Measurements from ENCODE around the gene HIGD1A. TPM values are rescaled to one million over a fixed set of nuclear protein-coding genes. Genes with fewer than 3 reads are reported as not detected.

Gene HIGD1A
- total RNA-seq, 2 experiments from 2014 or later = 60.4 to 75.8 TPM

DNA sequence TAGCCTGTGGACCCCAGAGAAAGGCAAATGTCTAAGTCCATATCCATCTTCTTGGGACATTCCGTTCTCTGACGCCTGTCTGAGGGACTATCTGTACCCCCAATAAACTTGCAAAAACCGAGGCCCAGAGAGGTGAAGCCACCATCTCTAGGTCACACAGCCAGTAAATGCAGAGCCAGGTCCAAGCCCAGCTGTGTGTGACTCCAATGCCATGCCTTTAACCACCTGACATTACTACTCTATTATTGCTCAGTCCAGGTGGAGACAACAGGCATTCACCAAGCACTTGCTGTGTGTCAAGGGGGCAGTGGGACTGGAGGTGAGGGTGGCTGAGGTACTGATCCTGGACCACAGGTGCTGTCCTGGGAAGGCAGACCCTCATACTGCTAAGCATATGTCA is 46.0 kb upstream of the HIGD1A start:
- Histone ChIP-seq H3K36me3 (ENCODE audit: insufficient read depth, low read length) (no peaks in the 10 kb centered on the region), H3K79me2 (ENCODE audit: insufficient read depth, low read depth, low read length) (no peaks in the 10 kb centered on the region), H3K4me2 (ENCODE audit: low read length) (no peak overlapping the region), H3K27ac (ENCODE audit: low read depth, low read length, poor library complexity, severe bottlenecking) (no peak overlapping the region), H3K9me2 (ENCODE audit: insufficient read depth, low read length) (no peaks in the 10 kb centered on the region), H4K20me1 (ENCODE audit: insufficient read depth, low read length) (no peaks in the 10 kb centered on the region), H3K4me3 (ENCODE audit: low read depth, low read length, poor library complexity, severe bottlenecking) (no peak overlapping the region), H3K9me3 (ENCODE audit: low read length) (no peaks in the 10 kb centered on the region), H2AFZ (ENCODE audit: low read length) (no peak overlapping the region), H3K4me1 (ENCODE audit: insufficient read depth, low read length, poor library complexity, severe bottlenecking) (peaks cover 13% of the 10 kb centered on the region)
- CTCF ChIA-PET (ENCODE audit: unreplicated experiment) = no interaction called here
- no peak for TF ChIP-seq EZH2phosphoT487 (IDR thresholded peaks at IDR 0.05; ENCODE audit: borderline replicate concordance, low read depth, low read length)
- TF ChIP-seq, protein P1, sequence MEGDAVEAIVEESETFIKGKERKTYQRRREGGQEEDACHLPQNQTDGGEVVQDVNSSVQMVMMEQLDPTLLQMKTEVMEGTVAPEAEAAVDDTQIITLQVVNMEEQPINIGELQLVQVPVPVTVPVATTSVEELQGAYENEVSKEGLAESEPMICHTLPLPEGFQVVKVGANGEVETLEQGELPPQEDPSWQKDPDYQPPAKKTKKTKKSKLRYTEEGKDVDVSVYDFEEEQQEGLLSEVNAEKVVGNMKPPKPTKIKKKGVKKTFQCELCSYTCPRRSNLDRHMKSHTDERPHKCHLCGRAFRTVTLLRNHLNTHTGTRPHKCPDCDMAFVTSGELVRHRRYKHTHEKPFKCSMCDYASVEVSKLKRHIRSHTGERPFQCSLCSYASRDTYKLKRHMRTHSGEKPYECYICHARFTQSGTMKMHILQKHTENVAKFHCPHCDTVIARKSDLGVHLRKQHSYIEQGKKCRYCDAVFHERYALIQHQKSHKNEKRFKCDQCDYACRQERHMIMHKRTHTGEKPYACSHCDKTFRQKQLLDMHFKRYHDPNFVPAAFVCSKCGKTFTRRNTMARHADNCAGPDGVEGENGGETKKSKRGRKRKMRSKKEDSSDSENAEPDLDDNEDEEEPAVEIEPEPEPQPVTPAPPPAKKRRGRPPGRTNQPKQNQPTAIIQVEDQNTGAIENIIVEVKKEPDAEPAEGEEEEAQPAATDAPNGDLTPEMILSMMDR (conservative IDR thresholded peaks at IDR 0.05; ENCODE audit: low read length) = no peak
- BruUV-seq (replicated peaks) = no TSS peak
- intact Hi-C loops (cut with micrococcal nuclease; ENCODE audit: unreplicated experiment) = no loop called here
- no peak for DNase-seq (ENCODE audit: low spot score)
- POLR2A ChIA-PET = interaction anchor here (0.7 kb wide), 1 partner anchor 1879 kb away, joined by 3 read pairs; the partner anchor contains the start of gene ZNF501

DNA sequence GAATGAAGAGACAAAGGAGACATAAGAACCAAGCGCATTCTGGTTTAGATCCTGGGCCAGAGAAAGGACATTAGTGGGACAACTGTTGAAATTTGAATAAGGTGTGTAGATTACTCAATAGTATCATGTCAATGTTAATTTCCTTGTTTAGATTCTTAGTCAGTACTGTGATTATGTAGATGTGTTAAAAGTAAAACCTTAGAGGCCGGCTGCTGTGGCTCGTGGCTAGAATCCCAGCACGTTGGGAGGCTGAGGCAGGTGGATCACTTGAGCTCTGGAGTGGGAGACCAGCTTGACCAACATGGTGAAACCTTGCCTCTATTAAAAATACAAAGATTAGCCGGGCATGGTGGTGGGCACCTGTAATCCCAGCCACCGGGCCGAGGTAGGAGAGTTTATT is 44.7 kb upstream of the HIGD1A start:
- DNase-seq (ENCODE audit: low spot score) = no peak
- intact Hi-C loops (cut with micrococcal nuclease; ENCODE audit: unreplicated experiment) = no loop called here
- H3K9me3 ChIP-seq (ENCODE audit: low read length) = no peaks in the 10 kb centered on the region
- H2AFZ ChIP-seq (ENCODE audit: low read length) = no peak overlapping the region
- H3K4me2 ChIP-seq (ENCODE audit: low read length) = no peak overlapping the region
- H3K27ac ChIP-seq (ENCODE audit: low read depth, low read length, poor library complexity, severe bottlenecking) = no peak overlapping the region
- ChIA-PET CTCF (ENCODE audit: unreplicated experiment) (no interaction called here), POLR2A (no interaction called here)
- no peaks in the 10 kb centered on the region for H3K9me2 ChIP-seq (ENCODE audit: insufficient read depth, low read length)
- TF ChIP-seq EZH2phosphoT487 (IDR thresholded peaks at IDR 0.05; ENCODE audit: borderline replicate concordance, low read depth, low read length) = no peak
- TF ChIP-seq, protein P1 (conservative IDR thresholded peaks at IDR 0.05; ENCODE audit: low read length) = no peak
- no peaks in the 10 kb centered on the region for H3K36me3 ChIP-seq (ENCODE audit: insufficient read depth, low read length)
- H3K4me3 ChIP-seq (ENCODE audit: low read depth, low read length, poor library complexity, severe bottlenecking) = no peak overlapping the region
- BruUV-seq (replicated peaks) = no TSS peak
- H3K4me1 ChIP-seq (ENCODE audit: insufficient read depth, low read length, poor library complexity, severe bottlenecking) = peaks cover 13% of the 10 kb centered on the region
- no peaks in the 10 kb centered on the region for H3K79me2 ChIP-seq (ENCODE audit: insufficient read depth, low read depth, low read length)
- H4K20me1 ChIP-seq (ENCODE audit: insufficient read depth, low read length) = no peaks in the 10 kb centered on the region

DNA sequence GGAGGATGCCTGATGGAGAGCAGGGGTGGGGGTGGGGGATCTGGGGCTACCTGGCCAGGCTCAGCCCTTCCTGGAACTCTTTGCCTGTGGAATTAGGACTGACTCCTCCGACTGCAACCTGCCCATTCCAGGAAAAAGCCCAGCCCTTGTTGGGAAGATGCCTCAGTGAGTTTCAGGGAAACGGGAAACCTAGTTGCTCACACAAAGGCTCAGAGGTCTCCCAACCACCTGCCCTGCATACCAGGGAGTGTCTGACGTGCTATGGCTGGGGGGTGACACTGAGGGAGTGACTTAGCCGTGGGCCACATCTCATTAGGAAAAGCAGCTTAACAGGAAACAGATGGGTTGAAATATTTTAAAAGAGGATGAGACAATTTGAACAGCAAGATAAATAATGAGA is 43.4 kb upstream of the HIGD1A start:
- no peaks in the 10 kb centered on the region for H3K36me3 ChIP-seq (ENCODE audit: insufficient read depth, low read length)
- no peak overlapping the region for H3K27ac ChIP-seq (ENCODE audit: low read depth, low read length, poor library complexity, severe bottlenecking)
- no peak overlapping the region for H3K4me3 ChIP-seq (ENCODE audit: low read depth, low read length, poor library complexity, severe bottlenecking)
- H3K9me2 ChIP-seq (ENCODE audit: insufficient read depth, low read length) = no peaks in the 10 kb centered on the region
- DNase-seq (ENCODE audit: low spot score) = no peak
- TF ChIP-seq EZH2phosphoT487 (IDR thresholded peaks at IDR 0.05; ENCODE audit: borderline replicate concordance, low read depth, low read length) = no peak
- TF ChIP-seq, protein P1 (conservative IDR thresholded peaks at IDR 0.05; ENCODE audit: low read length) = no peak
- no peaks in the 10 kb centered on the region for H3K79me2 ChIP-seq (ENCODE audit: insufficient read depth, low read depth, low read length)
- H3K4me2 ChIP-seq (ENCODE audit: low read length) = peak overlapping the region; percentile 32; the same call in 1 of the 2 replicates
- no peak overlapping the region for H2AFZ ChIP-seq (ENCODE audit: low read length)
- intact Hi-C loops (cut with micrococcal nuclease; ENCODE audit: unreplicated experiment) = no loop called here
- peaks cover 13% of the 10 kb centered on the region for H3K4me1 ChIP-seq (ENCODE audit: insufficient read depth, low read length, poor library complexity, severe bottlenecking)
- no peaks in the 10 kb centered on the region for H4K20me1 ChIP-seq (ENCODE audit: insufficient read depth, low read length)
- ChIA-PET CTCF (ENCODE audit: unreplicated experiment) (no interaction called here), POLR2A (interaction anchor here (1.0 kb wide), 1 partner anchor 10 kb away, joined by 3 read pairs; no protein-coding TSS in a partner anchor)
- no peaks in the 10 kb centered on the region for H3K9me3 ChIP-seq (ENCODE audit: low read length)
- no TSS peak for BruUV-seq (replicated peaks)

Measured in OCI-LY7 (cell line).